HepG2 (cell line): ENCODE results near the gene ACSM6. TPM values are rescaled to one million over a fixed set of nuclear protein-coding genes. Genes with fewer than 3 reads are reported as not detected.

ENCODE experiments used
- ATAC-seq: fragments of 200-7000 bp; cut with Tn5 transposase; 3 replicates; pipeline ENCODE4 v1.9.1; 2020; ENCODE audit warnings: mild to moderate bottlenecking, moderate library complexity
- BruUV-seq: library from RNA; stranded (reverse); fragments of 400-500 nt; replicated peaks from 2 replicates; lab custom pipeline; 2021; lab: Mats Ljungman, UMichigan
- CTCF ChIA-PET: fragments of 300-600 bp; formaldehyde crosslinking; extraction: SDS; loops from one replicate; lab custom pipeline; 2021; ENCODE audit warnings: low total read pairs, inconsistent platforms, low intra/inter-chr PET ratio; lab: Yijun Ruan, JAX
- POLR2A ChIA-PET: fragments of 350-600 bp; sonication (Branson Sonifier 250); formaldehyde crosslinking; loops from one replicate; lab custom pipeline; 2020; ENCODE audit warnings: antibody characterized with exemption, inconsistent platforms; lab: Yijun Ruan, JAX
- DNase-seq: peaks from one replicate; pipeline ENCODE4 v3.0.0-alpha.2; 2015; ENCODE audit warnings: low spot score
- FAIRE-seq: peaks from 3 replicates; lab custom pipeline; 2011; peaks lifted over from hg19 to GRCh38; lab: Jason Lieb, UNC
- H2AFZ ChIP-seq: one replicate; pipeline ENCODE4 v1.6.1; 2011; ENCODE audit warnings: low read length, inconsistent platforms
- H3K27ac ChIP-seq: fragments of 300-600 bp; 3 replicates; pipeline ENCODE4 v1.8.0; 2011; ENCODE audit warnings: mixed run types, mild to moderate bottlenecking, mixed read lengths, low read length, inconsistent platforms; ENCODE audit not compliant: insufficient read depth; ENCODE audit errors: extremely low read length
- H3K27me3 ChIP-seq, 2 experiments: fragments of 200-600 bp in 1 of 2; 2 replicates in 1 of 2; 3 replicates in 1 of 2; pipeline versions ENCODE4 v1.6.0 to v1.8.0; 2011; ENCODE audit warnings: low read length in 2 of 2, mild to moderate bottlenecking in 2 of 2, moderate library complexity in 2 of 2, inconsistent platforms in 1 of 2; ENCODE audit not compliant: insufficient read depth in 2 of 2, control insufficient read depth in 1 of 2
- H3K36me3 ChIP-seq, 2 experiments: fragments of 200-600 bp in 1 of 2; replicated peaks in 1 of 2; 2 replicates in 1 of 2; 3 replicates in 1 of 2; pipeline versions ENCODE4 v1.5.1 to v1.8.0; 2011; ENCODE audit warnings: low read length in 2 of 2, inconsistent platforms in 1 of 2; ENCODE audit not compliant: insufficient read depth in 2 of 2, control insufficient read depth in 1 of 2
- H3K4me1 ChIP-seq: 2 replicates; pipeline ENCODE4 v1.5.1; 2012; ENCODE audit warnings: low read length, inconsistent platforms; ENCODE audit not compliant: insufficient read depth
- H3K4me2 ChIP-seq: 2 replicates; pipeline ENCODE4 v1.6.0; 2011; ENCODE audit warnings: low read depth, low read length, inconsistent platforms
- H3K4me3 ChIP-seq, 3 experiments: fragments of 200-600 bp in 1 of 3; sonication (generic), shearing (Covaris generic) in 1 of 3; replicated peaks in 1 of 3; 2 replicates each; pipeline ENCODE4 v1.5.1; 2011 to 2016; ENCODE audit warnings: low read length in 3 of 3, inconsistent platforms in 2 of 3, low read depth in 2 of 3, mild to moderate bottlenecking in 2 of 3, control low read depth in 1 of 3, mixed read lengths in 1 of 3; ENCODE audit not compliant: insufficient read depth in 1 of 3
- H3K79me2 ChIP-seq: one replicate; pipeline ENCODE4 v1.6.1; 2011; ENCODE audit warnings: low read length, inconsistent platforms; ENCODE audit not compliant: insufficient read depth
- H3K9ac ChIP-seq: 2 replicates; pipeline ENCODE4 v1.6.0; 2011; ENCODE audit warnings: mild to moderate bottlenecking, low read depth, low read length, inconsistent platforms; ENCODE audit not compliant: insufficient read depth
- H3K9me3 ChIP-seq: 2 replicates; pipeline ENCODE4 v1.5.1; 2012; ENCODE audit warnings: mild to moderate bottlenecking, low read length
- H4K20me1 ChIP-seq: 2 replicates; pipeline ENCODE4 v1.6.0; 2011; ENCODE audit warnings: inconsistent platforms, mild to moderate bottlenecking, low read length, moderate library complexity; ENCODE audit not compliant: insufficient read depth
- AFF4 ChIP-seq: sonication (generic); formaldehyde crosslinking; IDR thresholded peaks from 2 replicates; pipeline ENCODE4 v1.4.0; 2020; ENCODE audit warnings: missing genetic modification reagents
- ARID3A ChIP-seq: IDR thresholded peaks from 2 replicates; pipeline ENCODE4 v1.6.1; 2012; ENCODE audit warnings: low read depth, low read length, improper control_type of control experiment
- HHEX ChIP-seq: IDR thresholded peaks from 2 replicates; pipeline ENCODE4 v1.6.1; 2016; ENCODE audit warnings: control low read depth
- STAG1 ChIP-seq: sonication (generic); formaldehyde crosslinking; IDR thresholded peaks from 2 replicates; pipeline ENCODE4 v1.4.0; 2020; ENCODE audit warnings: missing genetic modification reagents
- TMF1 ChIP-seq: sonication (generic); formaldehyde crosslinking; IDR thresholded peaks from 2 replicates; pipeline ENCODE4 v1.8.1; 2022; ENCODE audit warnings: low read depth, missing genetic modification reagents
- ZFP36L2 ChIP-seq: sonication (generic); formaldehyde crosslinking; IDR thresholded peaks from 2 replicates; pipeline ENCODE4 v1.4.0; 2020; ENCODE audit warnings: missing genetic modification reagents
- ZNF362 ChIP-seq: sonication (generic); formaldehyde crosslinking; IDR thresholded peaks from 2 replicates; pipeline ENCODE4 v1.4.0; 2020; ENCODE audit warnings: missing genetic modification reagents, mild to moderate bottlenecking, borderline replicate concordance
- WGBS: methylation state at CpG from one replicate; pipeline ENCODE4 v1.1.6; 2017; ENCODE audit warnings: low lambda C conversion rate; 5-methylcytosine and 5-hydroxymethylcytosine counted together
- in situ Hi-C: cut with HindIII; loops from 2 replicates; pipeline ENCODE4 v1.10.0; 2017; ENCODE audit warnings: low pct_unique_long_range_greater_than_20kb; ENCODE audit not compliant: extremely low pct_ligation_motif_present
- intact Hi-C: fragments of 100-400 bp; cut with micrococcal nuclease; formaldehyde crosslinking; loops from one replicate; pipeline ENCODE4 v1.10.0; 2022; ENCODE audit not compliant: unreplicated experiment
- polyA plus RNA-seq, 8 experiments: library from polyadenylated mRNA; depleted of rRNA in 3 of 8; stranded (reverse) in 7 of 8; unstranded in 1 of 8; fragments of >200 nt; fragmentation: Illumina TruSeq in 4 of 8; extraction: Trizol in 4 of 8; gene quantifications; 2 replicates each; pipeline versions ENCODE4 v1.2.1 to v1.2.3, GENCODE V29; 2011 to 2016; ENCODE audit warnings: low read depth in 4 of 8, missing spikeins in 1 of 8, mixed read lengths in 1 of 8; ENCODE audit not compliant: insufficient read depth in 1 of 8
- total RNA-seq, 5 experiments: library from RNA; depleted of rRNA; stranded (reverse); fragments of >200 nt; fragmentation: Illumina TruSeq; extraction: Trizol; gene quantifications; 2 replicates each; pipeline ENCODE4 v1.2.3, GENCODE V29; 2016; ENCODE audit warnings: low read depth in 1 of 5
- TF ChIP-seq, protein P1 (sequence below): sonication (generic); formaldehyde crosslinking; IDR thresholded peaks from 2 replicates; pipeline ENCODE4 v1.4.0; 2020; ENCODE audit warnings: missing genetic modification reagents, borderline replicate concordance
- TF ChIP-seq, protein P2 (sequence below): IDR thresholded peaks from 2 replicates; pipeline ENCODE4 v1.6.1; 2016; ENCODE audit warnings: low read depth, borderline replicate concordance
- TF ChIP-seq, protein P3 (sequence below): IDR thresholded peaks from 2 replicates; pipeline ENCODE4 v1.6.1; 2016; ENCODE audit warnings: mild to moderate bottlenecking

ACSM6 gene
- total and polyA plus RNA-seq, 2 of the 13 experiments (the other 11 are each of a cell fraction or from before 2014, with no cell fraction given) = not detected

DNA sequence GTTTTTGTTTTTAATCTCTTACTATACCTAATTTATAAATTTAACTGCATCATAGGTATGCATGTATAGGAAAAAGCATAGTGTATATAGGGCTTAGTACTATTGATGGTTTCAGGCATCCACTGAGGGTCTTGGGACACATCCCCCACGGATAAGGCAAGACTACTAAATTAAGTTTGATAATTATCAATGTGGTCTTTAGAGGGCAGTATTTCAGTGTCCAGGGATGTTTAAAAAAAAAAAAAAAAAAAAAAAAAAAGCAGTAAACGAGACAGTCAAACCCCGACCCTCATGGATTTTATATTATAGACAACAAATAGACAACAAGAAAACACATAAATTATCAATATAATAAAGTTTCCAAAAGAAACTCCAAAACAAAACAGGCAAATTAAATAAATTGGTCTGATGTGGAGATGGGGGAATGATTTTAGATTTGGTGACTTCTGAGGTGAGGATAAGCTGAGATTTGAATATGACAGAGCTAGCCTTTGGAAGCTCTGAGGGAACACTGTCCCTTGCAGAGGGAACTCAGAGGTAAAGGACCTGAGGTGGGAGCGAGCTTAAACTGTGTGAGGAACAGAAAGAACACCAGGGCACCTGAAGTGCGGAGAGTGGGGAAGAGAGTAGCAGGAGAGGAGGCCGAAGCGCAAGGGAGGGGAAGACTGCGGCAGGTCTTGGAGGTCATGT is 14.8 kb downstream of the ACSM6 start:
- H3K4me1 ChIP-seq = no peaks in the 10 kb centered on the region
- intact Hi-C loops (loop anchor here (1.0 kb wide), 1 partner anchor 34 kb away; no protein-coding TSS in a partner anchor), in situ Hi-C loops (no loop called here)
- no peaks in the 10 kb centered on the region for H3K79me2 ChIP-seq
- peak overlapping the region; percentile 36 for H3K4me2 ChIP-seq
- ATAC-seq = no peak
- BruUV-seq = no TSS peak
- no peaks in the 10 kb centered on the region for H3K27me3 ChIP-seq
- FAIRE-seq = no peak
- CTCF ChIA-PET = no interaction called here
- H3K4me3 ChIP-seq = no peak overlapping the region
- H2AFZ ChIP-seq = peak overlapping the region; percentile 54
- no peak overlapping the region for H3K9ac ChIP-seq
- no peak overlapping the region for H3K27ac ChIP-seq
- no peaks in the 10 kb centered on the region for H3K9me3 ChIP-seq
- POLR2A ChIA-PET = no interaction called here
- no peaks in the 10 kb centered on the region for H3K36me3 ChIP-seq
- no peak for DNase-seq
- no peaks in the 10 kb centered on the region for H4K20me1 ChIP-seq
- 63% methylated on average over 8 of the region's 8 CpGs for WGBS
- 0 out of 2 replicates have a peak, but pooled peaks have one; percentile 50 for TF ChIP-seq ARID3A
- no peak for TF ChIP-seq AFF4 (CRISPR knock-in tag)
- peak; percentile 85 for TF ChIP-seq ZNF362
- TF ChIP-seq, protein P1, sequence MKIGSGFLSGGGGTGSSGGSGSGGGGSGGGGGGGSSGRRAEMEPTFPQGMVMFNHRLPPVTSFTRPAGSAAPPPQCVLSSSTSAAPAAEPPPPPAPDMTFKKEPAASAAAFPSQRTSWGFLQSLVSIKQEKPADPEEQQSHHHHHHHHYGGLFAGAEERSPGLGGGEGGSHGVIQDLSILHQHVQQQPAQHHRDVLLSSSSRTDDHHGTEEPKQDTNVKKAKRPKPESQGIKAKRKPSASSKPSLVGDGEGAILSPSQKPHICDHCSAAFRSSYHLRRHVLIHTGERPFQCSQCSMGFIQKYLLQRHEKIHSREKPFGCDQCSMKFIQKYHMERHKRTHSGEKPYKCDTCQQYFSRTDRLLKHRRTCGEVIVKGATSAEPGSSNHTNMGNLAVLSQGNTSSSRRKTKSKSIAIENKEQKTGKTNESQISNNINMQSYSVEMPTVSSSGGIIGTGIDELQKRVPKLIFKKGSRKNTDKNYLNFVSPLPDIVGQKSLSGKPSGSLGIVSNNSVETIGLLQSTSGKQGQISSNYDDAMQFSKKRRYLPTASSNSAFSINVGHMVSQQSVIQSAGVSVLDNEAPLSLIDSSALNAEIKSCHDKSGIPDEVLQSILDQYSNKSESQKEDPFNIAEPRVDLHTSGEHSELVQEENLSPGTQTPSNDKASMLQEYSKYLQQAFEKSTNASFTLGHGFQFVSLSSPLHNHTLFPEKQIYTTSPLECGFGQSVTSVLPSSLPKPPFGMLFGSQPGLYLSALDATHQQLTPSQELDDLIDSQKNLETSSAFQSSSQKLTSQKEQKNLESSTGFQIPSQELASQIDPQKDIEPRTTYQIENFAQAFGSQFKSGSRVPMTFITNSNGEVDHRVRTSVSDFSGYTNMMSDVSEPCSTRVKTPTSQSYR = no peak
- TF ChIP-seq HHEX (CRISPR knock-in tag) = no peak
- TF ChIP-seq, protein P2, sequence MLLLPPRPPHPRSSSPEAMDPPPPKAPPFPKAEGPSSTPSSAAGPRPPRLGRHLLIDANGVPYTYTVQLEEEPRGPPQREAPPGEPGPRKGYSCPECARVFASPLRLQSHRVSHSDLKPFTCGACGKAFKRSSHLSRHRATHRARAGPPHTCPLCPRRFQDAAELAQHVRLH = no peak
- TF ChIP-seq ZFP36L2 (CRISPR knock-in tag) = no peak
- TF ChIP-seq TMF1 (CRISPR knock-in tag) = no peak
- peak; percentile 23; the same call in 1 of the 2 replicates for TF ChIP-seq STAG1 (CRISPR knock-in tag)
- TF ChIP-seq, protein P3, sequence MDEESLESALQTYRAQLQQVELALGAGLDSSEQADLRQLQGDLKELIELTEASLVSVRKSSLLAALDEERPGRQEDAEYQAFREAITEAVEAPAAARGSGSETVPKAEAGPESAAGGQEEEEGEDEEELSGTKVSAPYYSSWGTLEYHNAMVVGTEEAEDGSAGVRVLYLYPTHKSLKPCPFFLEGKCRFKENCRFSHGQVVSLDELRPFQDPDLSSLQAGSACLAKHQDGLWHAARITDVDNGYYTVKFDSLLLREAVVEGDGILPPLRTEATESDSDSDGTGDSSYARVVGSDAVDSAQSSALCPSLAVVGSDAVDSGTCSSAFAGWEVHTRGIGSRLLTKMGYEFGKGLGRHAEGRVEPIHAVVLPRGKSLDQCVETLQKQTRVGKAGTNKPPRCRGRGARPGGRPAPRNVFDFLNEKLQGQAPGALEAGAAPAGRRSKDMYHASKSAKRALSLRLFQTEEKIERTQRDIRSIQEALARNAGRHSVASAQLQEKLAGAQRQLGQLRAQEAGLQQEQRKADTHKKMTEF (CRISPR knock-in tag) = no peak
